ENCODE measurements around the gene COMT. TPM values are rescaled to one million over a fixed set of nuclear protein-coding genes. Genes with fewer than 3 reads are reported as not detected.

The COMT gene
- total and polyA plus RNA-seq, 9 donors = 23.1 to 200 (median 161) TPM

- TF ChIP-seq POLR2A (IDR thresholded peaks at IDR 0.05) (no peak), EP300 (IDR thresholded peaks at IDR 0.05) (no peak), CTCF (IDR thresholded peaks at IDR 0.05) (no peak)
- WGBS, 3 donors = 91 to 94% (median 94%) methylated on average over 12 of the region's 12 CpGs
- Histone ChIP-seq H3K36me3 (no peaks in the 10 kb centered on the region), H3K27ac (no peak overlapping the region), H3K27me3 (no peaks in the 10 kb centered on the region), H3K9me3 (no peaks in the 10 kb centered on the region), H3K4me3 (no peak overlapping the region), H3K4me1 (ENCODE audit: insufficient read depth) (peaks cover 5% of the 10 kb centered on the region)
- DNase-seq = peak in 1 of 5 donors; percentile 12
- intact Hi-C loops (cut with DNase I) = no loop called here
These were observed 55.3 kb downstream of the COMT start for GRCh38 chr22:19996694-19997384.

GRCh38 chr22:19997561-19998231 lies 56.1 kb downstream of the COMT start:
- 84 to 92% (median 87%) methylated on average over 19 of the region's 19 CpGs for WGBS, 3 donors
- Histone ChIP-seq H3K36me3 (no peaks in the 10 kb centered on the region), H3K27me3 (no peaks in the 10 kb centered on the region), H3K4me3 (no peak overlapping the region), H3K9me3 (no peaks in the 10 kb centered on the region), H3K4me1 (ENCODE audit: insufficient read depth) (peaks cover 5% of the 10 kb centered on the region), H3K27ac (no peak overlapping the region)
- DNase-seq = peak in 1 of 5 donors; percentile 15
- TF ChIP-seq EP300 (IDR thresholded peaks at IDR 0.05) = no peak
- intact Hi-C loops (cut with DNase I) = no loop called here

- H3K9me3 ChIP-seq = no peaks in the 10 kb centered on the region
- H3K27ac ChIP-seq = no peak overlapping the region
- no peaks in the 10 kb centered on the region for H3K36me3 ChIP-seq
- peak in 1 of 5 donors; percentile 15 for DNase-seq
- TF ChIP-seq EP300 (IDR thresholded peaks at IDR 0.05) = no peak
- TF ChIP-seq POLR2A (IDR thresholded peaks at IDR 0.05) = no peak
- no peak for TF ChIP-seq CTCF (IDR thresholded peaks at IDR 0.05)
- H3K27me3 ChIP-seq = no peaks in the 10 kb centered on the region
- WGBS, 3 donors = 31 to 43% (median 43%) methylated on average over 14 to 16 of the region's 16 CpGs
- H3K4me3 ChIP-seq = no peak overlapping the region
- H3K4me1 ChIP-seq (ENCODE audit: insufficient read depth) = peaks cover 5% of the 10 kb centered on the region
- intact Hi-C loops (cut with DNase I) = no loop called here
These were observed 56.8 kb downstream of the COMT start for GRCh38 chr22:19998232-19998951.

- Histone ChIP-seq H3K36me3 (no peaks in the 10 kb centered on the region), H3K27ac (no peak overlapping the region), H3K9me3 (no peaks in the 10 kb centered on the region), H3K27me3 (no peaks in the 10 kb centered on the region), H3K4me1 (ENCODE audit: insufficient read depth) (peaks cover 5% of the 10 kb centered on the region), H3K4me3 (no peak overlapping the region)
- TF ChIP-seq EP300 (IDR thresholded peaks at IDR 0.05) = no peak
- intact Hi-C loops (cut with DNase I) = no loop called here
- WGBS, 3 donors = 46 to 62% (median 56%) methylated on average over 8 of the region's 8 CpGs
- peak in 1 of 5 donors; percentile 22 for DNase-seq
These were observed 57.6 kb downstream of the COMT start for GRCh38 chr22:19998991-19999820.

Measured in ovary (tissue), 9 donors.